IMR-90 (cell line): Measurements from ENCODE around the gene BBS1. TPM values are rescaled to one million over a fixed set of nuclear protein-coding genes. Genes with fewer than 3 reads are reported as not detected.

Source experiments
- ATAC-seq: fragments of 200-7000 bp; cut with Tn5 transposase; 2 replicates; pipeline ENCODE4 v1.9.1; 2020; ENCODE audit warnings: low read depth, mild to moderate bottlenecking, moderate library complexity
- BruUV-seq: library from RNA; stranded (reverse); fragments of 400-500 nt; replicated peaks from 2 replicates; lab custom pipeline; 2021; lab: Mats Ljungman, UMichigan
- CTCF ChIA-PET: fragments of 300-600 bp; formaldehyde crosslinking; extraction: SDS; loops from one replicate; lab custom pipeline; 2021; ENCODE audit warnings: antibody characterized with exemption; lab: Yijun Ruan, JAX
- POLR2A ChIA-PET: fragments of 300-600 bp; sonication (Branson Sonifier 250); formaldehyde crosslinking; loops from one replicate; lab custom pipeline; 2022; ENCODE audit warnings: antibody characterized with exemption; ENCODE audit not compliant: unreplicated experiment; lab: Charles Lee
- DNase-seq: peaks from one replicate; pipeline ENCODE4 v3.0.0; 2013
- H2AFZ ChIP-seq: replicated peaks from 2 replicates; pipeline ENCODE3; 2013; ENCODE audit warnings: low read length, mild to moderate bottlenecking; ENCODE audit not compliant: poor library complexity
- H2AK5ac ChIP-seq: 2 replicates; pipeline ENCODE4 v1.6.1; 2013; ENCODE audit warnings: low read depth, low read length, inconsistent platforms
- H2AK9ac ChIP-seq: replicated peaks from 2 replicates; pipeline ENCODE3; 2013; ENCODE audit warnings: mild to moderate bottlenecking, low read depth, low read length, moderate library complexity; ENCODE audit not compliant: poor library complexity
- H2BK120ac ChIP-seq: 2 replicates; pipeline ENCODE4 v1.6.1; 2013; ENCODE audit warnings: low read depth, low read length, inconsistent platforms
- H2BK15ac ChIP-seq: 3 replicates; pipeline ENCODE4 v1.6.1; 2013; ENCODE audit warnings: low read depth, low read length, inconsistent platforms
- H2BK20ac ChIP-seq: 2 replicates; pipeline ENCODE4 v1.6.1; 2013; ENCODE audit warnings: low read depth, mild to moderate bottlenecking, inconsistent platforms, low read length, moderate library complexity
- H2BK5ac ChIP-seq: 2 replicates; pipeline ENCODE4 v1.6.1; 2013; ENCODE audit warnings: mild to moderate bottlenecking, low read depth, low read length, inconsistent platforms; ENCODE audit not compliant: poor library complexity, severe bottlenecking
- H3K14ac ChIP-seq: replicated peaks from 2 replicates; pipeline ENCODE4 v1.6.1; 2013; ENCODE audit warnings: low read depth, low read length, inconsistent platforms
- H3K18ac ChIP-seq: 2 replicates; pipeline ENCODE4 v1.6.1; 2013; ENCODE audit warnings: low read depth, low read length, control low read depth
- H3K23ac ChIP-seq: 2 replicates; pipeline ENCODE4 v1.6.1; 2013; ENCODE audit warnings: low read depth, low read length, inconsistent platforms
- H3K27ac ChIP-seq: 2 replicates; pipeline ENCODE4 v1.5.1; 2013; ENCODE audit warnings: mild to moderate bottlenecking, control low read depth, low read length; ENCODE audit not compliant: insufficient read depth
- H3K27me3 ChIP-seq: 2 replicates; pipeline ENCODE4 v1.6.1; 2013; ENCODE audit warnings: low read length; ENCODE audit not compliant: control insufficient read depth, insufficient read depth
- H3K36me3 ChIP-seq: 2 replicates; pipeline ENCODE4 v1.6.1; 2013; ENCODE audit warnings: low read length, mixed read lengths; ENCODE audit not compliant: control insufficient read depth, insufficient read depth
- H3K4ac ChIP-seq: 2 replicates; pipeline ENCODE4 v1.6.1; 2013; ENCODE audit warnings: low read depth, low read length, inconsistent platforms
- H3K4me1 ChIP-seq: 2 replicates; pipeline ENCODE4 v1.6.1; 2013; ENCODE audit warnings: low read length, mixed read lengths; ENCODE audit not compliant: control insufficient read depth, insufficient read depth
- H3K4me2 ChIP-seq: 2 replicates; pipeline ENCODE4 v1.6.1; 2013; ENCODE audit warnings: low read depth, mild to moderate bottlenecking, control low read depth, low read length, moderate library complexity
- H3K4me3 ChIP-seq: 2 replicates; pipeline ENCODE4 v1.5.1; 2013; ENCODE audit warnings: low read depth, mild to moderate bottlenecking, control low read depth, low read length, moderate library complexity; ENCODE audit not compliant: insufficient read depth
- H3K56ac ChIP-seq: 2 replicates; pipeline ENCODE4 v1.6.1; 2013; ENCODE audit warnings: low read length, inconsistent platforms; ENCODE audit not compliant: insufficient read depth; ENCODE audit errors: extremely low read depth
- H3K79me1 ChIP-seq, 2 experiments: 2 replicates each; pipeline ENCODE4 v1.6.1; 2013; ENCODE audit warnings: low read length in 2 of 2, inconsistent platforms in 1 of 2, low read depth in 1 of 2
- H3K9ac ChIP-seq: 2 replicates; pipeline ENCODE4 v1.6.1; 2013; ENCODE audit warnings: low read depth, low read length, control low read depth
- H3K9me1 ChIP-seq: 2 replicates; pipeline ENCODE4 v1.6.1; 2013; ENCODE audit warnings: low read length, inconsistent platforms; ENCODE audit not compliant: insufficient read depth
- H3K9me3 ChIP-seq: 2 replicates; pipeline ENCODE4 v1.6.1; 2013; ENCODE audit warnings: low read length; ENCODE audit not compliant: control insufficient read depth, insufficient read depth
- H4K20me1 ChIP-seq: 2 replicates; pipeline ENCODE4 v1.6.1; 2013; ENCODE audit warnings: low read length, inconsistent platforms; ENCODE audit not compliant: insufficient read depth
- H4K5ac ChIP-seq: 2 replicates; pipeline ENCODE4 v1.6.1; 2013; ENCODE audit warnings: mild to moderate bottlenecking, low read depth, low read length, control low read depth
- H4K8ac ChIP-seq, 2 experiments: 2 replicates each; pipeline ENCODE4 v1.6.1; 2013; ENCODE audit warnings: low read depth in 2 of 2, low read length in 2 of 2, control low read depth in 1 of 2, inconsistent platforms in 1 of 2
- H4K91ac ChIP-seq: 2 replicates; pipeline ENCODE4 v1.6.1; 2013; ENCODE audit warnings: low read depth, low read length, inconsistent platforms; ENCODE audit not compliant: insufficient read depth
- BHLHE40 ChIP-seq: fragments of 150-350 bp; IDR thresholded peaks from 2 replicates; pipeline ENCODE4 v1.6.1; 2016; ENCODE audit warnings: mild to moderate bottlenecking, low read depth, low read length
- CEBPB ChIP-seq: IDR thresholded peaks from 2 replicates; pipeline ENCODE4 v1.6.1; 2012; ENCODE audit warnings: low read depth, low read length, improper control_type of control experiment
- CHD1 ChIP-seq: IDR thresholded peaks from 2 replicates; pipeline ENCODE4 v1.6.1; 2012; ENCODE audit warnings: low read depth, low read length, improper control_type of control experiment
- CTCF ChIP-seq: conservative IDR thresholded peaks from 2 replicates; pipeline ENCODE4 v1.5.1; 2012; ENCODE audit warnings: mild to moderate bottlenecking, low read depth, low read length, improper control_type of control experiment
- ELK1 ChIP-seq: fragments of 150-350 bp; IDR thresholded peaks from 2 replicates; pipeline ENCODE4 v1.6.1; 2016; ENCODE audit warnings: low read depth, mild to moderate bottlenecking, low read length, moderate library complexity, borderline replicate concordance
- FOS ChIP-seq: fragments of 150-350 bp; IDR thresholded peaks from 2 replicates; pipeline ENCODE4 v1.6.1; 2016; ENCODE audit warnings: low read depth, low read length
- MAFK ChIP-seq: IDR thresholded peaks from 2 replicates; pipeline ENCODE4 v1.6.1; 2012; ENCODE audit warnings: low read depth, low read length, improper control_type of control experiment
- MAZ ChIP-seq: IDR thresholded peaks from 2 replicates; pipeline ENCODE4 v1.6.1; 2012; ENCODE audit warnings: low read depth, mild to moderate bottlenecking, low read length, improper control_type of control experiment, moderate library complexity, borderline replicate concordance
- MXI1 ChIP-seq: IDR thresholded peaks from 2 replicates; pipeline ENCODE4 v1.6.1; 2012; ENCODE audit warnings: low read depth, mild to moderate bottlenecking, low read length, moderate library complexity, borderline replicate concordance
- NFE2L2 ChIP-seq: fragments of 150-350 bp; IDR thresholded peaks from 2 replicates; pipeline ENCODE4 v1.6.1; 2016; ENCODE audit warnings: low read depth, mild to moderate bottlenecking, low read length
- POLR2A ChIP-seq: IDR thresholded peaks from 2 replicates; pipeline ENCODE4 v1.6.1; 2012; ENCODE audit warnings: mild to moderate bottlenecking, low read depth, low read length
- RAD21 ChIP-seq: IDR thresholded peaks from 2 replicates; pipeline ENCODE4 v1.6.1; 2012; ENCODE audit warnings: low read length, improper control_type of control experiment
- RCOR1 ChIP-seq: IDR thresholded peaks from 2 replicates; pipeline ENCODE4 v1.6.1; 2012; ENCODE audit warnings: mild to moderate bottlenecking, low read length, improper control_type of control experiment; ENCODE audit not compliant: insufficient replicate concordance
- RFX5 ChIP-seq: IDR thresholded peaks from 2 replicates; pipeline ENCODE4 v1.8.0; 2012; ENCODE audit warnings: low read depth, mild to moderate bottlenecking, low read length, moderate library complexity
- SMC3 ChIP-seq: fragments of 150-350 bp; IDR thresholded peaks from 2 replicates; pipeline ENCODE4 v1.6.1; 2016; ENCODE audit warnings: low read depth, mild to moderate bottlenecking, antibody characterized with exemption, low read length, moderate library complexity
- USF2 ChIP-seq: fragments of 150-350 bp; IDR thresholded peaks from 2 replicates; pipeline ENCODE4 v1.6.1; 2017; ENCODE audit warnings: mild to moderate bottlenecking, antibody characterized with exemption, low read length, low read depth
- WGBS, 2 experiments: methylation state at CpG; one replicate each; pipeline versions ENCODE4 v1.1.5 to v1.1.7; 2013; ENCODE audit warnings: missing lambda C conversion rate in 2 of 2; ENCODE audit not compliant: insufficient read length in 1 of 2; ENCODE audit errors: extremely low coverage in 2 of 2; 5-methylcytosine and 5-hydroxymethylcytosine counted together
- dilution Hi-C: fragments of 300-500 bp; cut with HindIII; formaldehyde crosslinking; loops from one replicate; pipeline ENCODE4 v1.14.3; 2018; ENCODE audit warnings: low sequenced_read_pairs; ENCODE audit not compliant: unreplicated experiment
- in situ Hi-C: fragments of 300-500 bp; cut with MboI; formaldehyde crosslinking; loops from 3 replicates; pipeline ENCODE4 v1.14.3; 2019; ENCODE audit warnings: low sequenced_read_pairs, inconsistent platforms, mixed read lengths
- intact Hi-C: fragments of 100-400 bp; cut with micrococcal nuclease; formaldehyde crosslinking; loops from 2 replicates; pipeline ENCODE4 v1.10.0; 2022
- polyA plus RNA-seq, 3 experiments: library from polyadenylated mRNA; depleted of rRNA; stranded (reverse); fragments of >200 nt; gene quantifications; 2 replicates each; pipeline ENCODE4 v1.2.3, GENCODE V29; 2012; ENCODE audit warnings: low replicate concordance in 1 of 3
- total RNA-seq: library from RNA; depleted of rRNA; stranded (reverse); fragments of >200 nt; gene quantifications from 2 replicates; pipeline ENCODE4 v1.2.3, GENCODE V29; 2012

The BBS1 gene
- total and polyA plus RNA-seq, 2 of the 4 experiments (the other 2 are of a cell fraction) = 16.5 to 20.6 TPM

- no peaks in the 10 kb centered on the region for H4K20me1 ChIP-seq
- no peak overlapping the region for H3K9ac ChIP-seq
- no peak overlapping the region for H3K14ac ChIP-seq
- no peaks in the 10 kb centered on the region for H3K9me1 ChIP-seq
- no peak overlapping the region for H4K8ac ChIP-seq
- H3K27me3 ChIP-seq = no peaks in the 10 kb centered on the region
- no peak overlapping the region for H2AFZ ChIP-seq
- DNase-seq (no peak), ATAC-seq (no peak)
- no peak overlapping the region for H3K4me3 ChIP-seq
- no peak overlapping the region for H3K4me2 ChIP-seq
- H3K4ac ChIP-seq = no peak overlapping the region
- H3K36me3 ChIP-seq = peaks cover 40% of the 10 kb centered on the region
- peaks cover 2% of the 10 kb centered on the region; the same call in 1 of the 2 replicates for H3K4me1 ChIP-seq
- in situ Hi-C loops = no loop called here
- no peak overlapping the region for H3K23ac ChIP-seq
- no peak overlapping the region for H3K27ac ChIP-seq
- no peak overlapping the region for H2AK9ac ChIP-seq
- no peak overlapping the region for H2BK5ac ChIP-seq
- BruUV-seq = no TSS peak
- H2BK15ac ChIP-seq = no peak overlapping the region
- CTCF ChIA-PET = no interaction called here
- intact Hi-C loops = no loop called here
- dilution Hi-C loops = no loop called here
- WGBS, 2 experiments = 91% methylated on average over 9 of the region's 14 CpGs; no CpG with 5 or more reads in 1 of the 2 experiments
- H3K79me1 ChIP-seq = no peaks in the 10 kb centered on the region
- H2AK5ac ChIP-seq = no peak overlapping the region
- H3K18ac ChIP-seq = no peak overlapping the region
- no peak overlapping the region for H3K56ac ChIP-seq
- no peak for TF ChIP-seq RFX5
- TF ChIP-seq RAD21 = no peak
- TF ChIP-seq CHD1 = no peak
- TF ChIP-seq ELK1 = no peak
- no peak for TF ChIP-seq NFE2L2
- TF ChIP-seq MAFK = no peak
- no peak for TF ChIP-seq POLR2A
- TF ChIP-seq SMC3 = no peak
- no peak for TF ChIP-seq MXI1
- no peak for TF ChIP-seq MAZ
- no peak for TF ChIP-seq FOS
- no peak for TF ChIP-seq USF2
- TF ChIP-seq CEBPB = no peak
- TF ChIP-seq RCOR1 = no peak
- TF ChIP-seq CTCF = no peak
- TF ChIP-seq BHLHE40 = no peak
- no peak overlapping the region for H4K91ac ChIP-seq
- no peak overlapping the region for H4K5ac ChIP-seq
- H3K9me3 ChIP-seq = no peaks in the 10 kb centered on the region
- no peak overlapping the region for H2BK120ac ChIP-seq
- no peak overlapping the region for H2BK20ac ChIP-seq
- POLR2A ChIA-PET = no interaction called here
Observed at GRCh38 chr11:66494935-66495334, 15.5 kb upstream of the BBS1 start.
